ENCODE results near the gene ARHGEF3. TPM values are rescaled to one million over a fixed set of nuclear protein-coding genes. Genes with fewer than 3 reads are reported as not detected.

Gene ARHGEF3
- 10.9 and 13.7 TPM in 2 replicates for total RNA-seq (2014; rRNA removed; shearing (Covaris generic))

GRCh38 chr3:56801662-56802377, at the start of gene ARHGEF3:
TSS of gene ARHGEF3 (minus strand) at chr3:56801949. CDS start at chr3:56801798, 151 bp downstream.
- DNase-seq (ENCODE audit: low spot score): peak; percentile 74

GRCh38 chr3:56849698-56850097, 47.9 kb upstream of the ARHGEF3 start:
- no peak for DNase-seq (ENCODE audit: low spot score)

GRCh38 chr3:56845505-56845904, 43.8 kb upstream of the ARHGEF3 start:
- DNase-seq (ENCODE audit: low spot score): no peak

GRCh38 chr3:56844536-56844935, 42.8 kb upstream of the ARHGEF3 start:
- DNase-seq (ENCODE audit: low spot score): no peak

GRCh38 chr3:56839784-56840715, 38.3 kb upstream of the ARHGEF3 start:
- no peak for DNase-seq (ENCODE audit: low spot score)

GRCh38 chr3:56838448-56838847, 36.7 kb upstream of the ARHGEF3 start:
- DNase-seq (ENCODE audit: low spot score): no peak

GRCh38 chr3:56837196-56837955, 35.6 kb upstream of the ARHGEF3 start:
- no peak for DNase-seq (ENCODE audit: low spot score)

- no peak for DNase-seq (ENCODE audit: low spot score)
Observed at GRCh38 chr3:56836276-56837163, 34.8 kb upstream of the ARHGEF3 start.

GRCh38 chr3:56835650-56836227, 34.0 kb upstream of the ARHGEF3 start:
- no peak for DNase-seq (ENCODE audit: low spot score)

- no peak for DNase-seq (ENCODE audit: low spot score)
Observed at GRCh38 chr3:56833536-56833935, 31.8 kb upstream of the ARHGEF3 start.

- DNase-seq (ENCODE audit: low spot score): no peak
Observed at GRCh38 chr3:56833022-56833421, 31.3 kb upstream of the ARHGEF3 start.

GRCh38 chr3:56831572-56831971, 29.8 kb upstream of the ARHGEF3 start:
- DNase-seq (ENCODE audit: low spot score): no peak

GRCh38 chr3:56830884-56831283, 29.1 kb upstream of the ARHGEF3 start:
- no peak for DNase-seq (ENCODE audit: low spot score)

GRCh38 chr3:56829533-56829932, 27.8 kb upstream of the ARHGEF3 start:
- DNase-seq (ENCODE audit: low spot score): no peak

- no peak for DNase-seq (ENCODE audit: low spot score)
Observed at GRCh38 chr3:56826831-56827722, 25.3 kb upstream of the ARHGEF3 start.

- no peak for DNase-seq (ENCODE audit: low spot score)
Observed at GRCh38 chr3:56825567-56826438, 24.1 kb upstream of the ARHGEF3 start.

GRCh38 chr3:56823984-56824703, 22.4 kb upstream of the ARHGEF3 start:
- no peak for DNase-seq (ENCODE audit: low spot score)

All from HT-29 (cell line).